LNCAP (cell line): ENCODE measurements around the gene IP6K3.

ENCODE experiments used
- TF ChIP-seq, protein P1 (sequence below): fragments of 450-650 bp; IDR thresholded peaks from 2 replicates; pipeline ENCODE4 v1.5.1; 2017; ENCODE audit warnings: mild to moderate bottlenecking

IP6K3 gene

DNA sequence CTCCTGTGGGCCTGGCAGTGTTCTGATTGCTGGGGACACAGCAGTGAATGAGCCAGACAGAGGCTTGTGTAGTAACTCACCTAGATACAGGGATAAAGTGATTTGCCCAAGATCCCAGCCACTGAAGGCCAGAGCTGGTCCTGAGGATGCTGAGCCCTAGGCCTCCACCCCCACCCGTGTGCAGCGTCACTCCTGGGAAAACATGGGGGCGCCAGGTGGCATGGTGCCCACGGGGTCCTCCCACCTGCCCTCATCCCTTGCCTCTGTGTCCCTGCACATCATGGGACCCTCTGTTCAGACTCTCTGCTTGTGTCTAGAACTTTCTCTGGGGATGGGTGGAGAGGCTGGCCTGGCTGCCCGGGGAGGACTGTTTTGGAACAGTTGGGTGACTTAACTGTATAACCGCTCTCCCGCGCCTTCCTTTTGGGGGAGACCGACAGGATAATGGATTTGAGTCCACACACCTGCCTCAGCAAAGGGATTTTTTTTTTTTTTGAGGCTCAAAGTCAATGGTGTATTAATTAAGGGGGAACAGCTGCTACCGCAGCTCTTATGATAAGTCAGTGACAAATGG is 22.6 kb upstream of the IP6K3 start:
- TF ChIP-seq, protein P1, sequence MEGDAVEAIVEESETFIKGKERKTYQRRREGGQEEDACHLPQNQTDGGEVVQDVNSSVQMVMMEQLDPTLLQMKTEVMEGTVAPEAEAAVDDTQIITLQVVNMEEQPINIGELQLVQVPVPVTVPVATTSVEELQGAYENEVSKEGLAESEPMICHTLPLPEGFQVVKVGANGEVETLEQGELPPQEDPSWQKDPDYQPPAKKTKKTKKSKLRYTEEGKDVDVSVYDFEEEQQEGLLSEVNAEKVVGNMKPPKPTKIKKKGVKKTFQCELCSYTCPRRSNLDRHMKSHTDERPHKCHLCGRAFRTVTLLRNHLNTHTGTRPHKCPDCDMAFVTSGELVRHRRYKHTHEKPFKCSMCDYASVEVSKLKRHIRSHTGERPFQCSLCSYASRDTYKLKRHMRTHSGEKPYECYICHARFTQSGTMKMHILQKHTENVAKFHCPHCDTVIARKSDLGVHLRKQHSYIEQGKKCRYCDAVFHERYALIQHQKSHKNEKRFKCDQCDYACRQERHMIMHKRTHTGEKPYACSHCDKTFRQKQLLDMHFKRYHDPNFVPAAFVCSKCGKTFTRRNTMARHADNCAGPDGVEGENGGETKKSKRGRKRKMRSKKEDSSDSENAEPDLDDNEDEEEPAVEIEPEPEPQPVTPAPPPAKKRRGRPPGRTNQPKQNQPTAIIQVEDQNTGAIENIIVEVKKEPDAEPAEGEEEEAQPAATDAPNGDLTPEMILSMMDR = no peak

DNA sequence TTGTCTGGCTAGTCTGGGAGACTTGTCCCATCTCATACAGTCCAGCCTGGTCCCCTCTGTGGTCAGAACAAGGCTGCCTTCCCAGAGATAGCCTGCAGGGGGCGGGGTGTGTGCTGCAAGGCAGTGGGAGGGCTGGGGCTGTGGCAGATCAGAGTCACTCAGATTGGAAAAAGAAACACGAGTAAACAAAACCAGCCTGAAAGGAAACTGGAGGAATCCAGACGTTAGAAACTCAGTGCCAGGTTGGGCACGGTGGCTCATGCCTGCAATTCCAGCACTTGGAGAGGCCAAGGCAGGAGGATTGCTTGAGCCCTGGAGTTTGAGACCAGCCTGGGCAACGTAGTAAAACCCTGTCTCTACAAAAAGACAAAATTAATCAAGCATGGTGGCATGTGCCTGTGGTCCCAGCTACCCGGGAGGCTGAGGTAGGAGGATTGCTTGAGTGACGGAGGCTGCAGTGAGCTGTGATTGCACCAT is 22.0 kb upstream of the IP6K3 start:
- TF ChIP-seq, protein P1 = peak; percentile 85

DNA sequence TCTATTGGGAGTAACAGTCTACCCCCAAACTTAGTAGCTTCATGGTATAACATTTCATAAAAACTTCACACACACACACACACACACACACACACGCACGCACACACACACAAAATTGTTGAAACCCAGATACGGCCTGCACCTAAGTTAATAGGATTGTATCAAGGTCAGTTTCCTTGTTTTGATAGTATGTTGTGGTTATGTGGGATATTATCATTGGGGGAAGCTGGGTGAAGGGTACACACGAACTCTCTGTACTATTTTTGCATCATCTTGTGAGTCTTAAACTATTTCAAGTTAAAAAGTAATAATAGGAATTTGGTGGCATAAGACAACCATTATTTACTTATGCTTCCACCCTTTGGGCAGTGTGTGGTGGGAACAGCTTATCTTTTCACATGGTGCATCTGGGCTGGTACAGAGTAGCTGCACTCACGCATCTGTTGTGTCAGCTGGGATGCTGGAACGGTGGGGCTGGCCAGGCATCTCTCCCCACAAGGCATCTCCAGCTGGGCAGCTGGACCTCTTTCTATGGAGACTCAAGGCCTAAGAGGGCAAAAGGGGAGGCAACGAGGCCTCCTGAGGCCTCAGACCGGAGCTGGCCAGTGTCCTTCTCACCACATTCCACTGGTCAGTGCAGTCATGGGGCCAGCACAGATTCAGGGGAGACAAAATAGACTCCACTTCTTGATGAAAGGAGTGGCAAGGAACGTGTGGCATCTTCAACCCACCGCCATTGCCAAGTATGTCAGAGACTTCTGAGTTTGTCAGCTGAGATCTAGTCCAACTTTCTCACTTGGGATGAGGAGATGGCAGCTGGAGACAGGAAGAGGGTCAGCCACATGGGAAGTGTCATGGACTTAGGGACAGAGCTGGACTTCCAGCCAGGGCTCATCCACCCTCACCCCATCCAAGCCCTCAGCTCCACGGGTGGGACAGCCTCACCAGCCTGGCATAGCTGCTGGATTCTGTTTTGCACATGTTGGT is 20.5 kb upstream of the IP6K3 start:
- TF ChIP-seq, protein P1 = no peak

DNA sequence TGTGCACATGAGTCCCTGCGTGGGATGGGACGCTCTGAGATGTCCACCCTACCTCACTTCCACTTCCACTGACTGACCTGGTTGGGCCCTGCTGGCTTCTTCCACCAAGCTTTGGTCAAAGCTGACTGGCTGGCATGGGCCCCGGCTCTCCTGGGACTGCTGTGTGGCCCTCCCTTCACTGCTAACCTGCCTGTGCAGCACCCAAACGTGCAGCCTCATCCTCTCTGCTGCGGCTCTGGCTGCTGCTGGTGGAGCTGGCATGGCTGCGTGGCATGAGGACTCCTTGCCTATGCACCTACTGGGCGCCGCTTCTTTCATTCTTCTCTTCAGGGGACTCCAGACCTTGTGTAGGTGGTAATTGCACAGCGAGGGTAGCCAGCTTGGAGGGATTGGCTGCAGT is 18.7 kb upstream of the IP6K3 start:
- TF ChIP-seq, protein P1 = no peak

DNA sequence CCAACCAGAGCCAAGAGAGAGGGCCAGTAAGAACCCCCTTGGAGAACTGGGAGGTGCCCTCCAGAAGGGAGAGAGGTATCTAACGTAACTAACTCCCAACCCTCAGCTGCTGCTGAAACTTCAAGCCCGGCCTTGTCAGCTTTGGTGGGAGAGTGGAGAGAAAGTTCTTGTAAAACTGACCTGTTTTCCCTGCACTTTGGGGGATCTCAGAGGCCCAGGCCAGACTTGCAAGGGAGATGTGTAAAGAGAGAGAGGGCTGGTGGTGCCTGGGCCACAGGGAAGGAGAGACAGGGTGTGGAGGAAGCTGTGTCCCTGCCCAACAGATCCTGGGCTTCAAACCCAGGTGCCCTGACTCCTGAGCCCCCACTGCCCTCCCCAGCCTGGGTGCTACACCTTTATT is 17.3 kb upstream of the IP6K3 start:
- TF ChIP-seq, protein P1 = no peak

DNA sequence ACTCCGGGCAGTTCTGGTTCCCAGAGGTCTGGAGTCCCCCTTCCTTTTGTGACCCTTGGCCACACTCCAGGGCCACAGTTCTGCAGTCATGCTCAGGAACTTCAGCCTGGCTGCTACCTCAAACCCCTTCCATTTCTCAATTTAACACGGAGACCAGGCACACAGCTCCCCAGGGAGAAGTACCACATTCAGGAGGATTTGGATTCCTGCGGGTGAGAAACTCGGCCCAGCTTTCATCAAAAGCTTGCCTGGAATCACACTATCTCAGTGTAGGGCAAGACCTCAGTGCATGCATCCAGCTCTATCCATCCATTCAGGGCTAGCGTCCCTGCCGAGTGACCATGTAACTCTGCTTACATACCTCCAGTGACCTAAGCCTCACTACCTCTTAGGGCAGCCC is 16.8 kb upstream of the IP6K3 start:
- TF ChIP-seq, protein P1 = no peak

DNA sequence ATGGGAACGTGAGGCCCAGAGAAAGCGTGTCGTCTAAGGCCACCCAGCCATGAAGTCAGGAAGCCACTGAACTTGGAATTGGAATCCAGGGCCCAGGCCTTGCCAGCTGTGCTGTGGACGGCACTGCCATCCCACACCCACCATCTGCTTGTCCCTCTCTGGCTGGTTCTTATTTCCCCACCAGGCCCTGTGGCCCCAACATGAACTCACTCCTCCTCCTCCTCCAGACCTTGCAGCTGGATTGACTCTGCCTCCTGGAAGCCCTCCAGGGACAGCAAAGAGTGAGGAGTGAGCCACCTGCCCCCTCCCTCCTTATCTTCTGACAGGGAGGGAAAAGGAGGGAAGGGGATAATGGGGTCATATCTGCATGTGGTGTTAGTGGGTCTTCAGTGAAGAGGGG is 16.0 kb upstream of the IP6K3 start:
- TF ChIP-seq, protein P1 = no peak
